GM11168 (cell line): ENCODE results near the gene APPBP2.
"Not testable (repeated sequence)": the region's sequence is repeated elsewhere in the genome, so short reads cannot be mapped to it uniquely, and the experiment has no call there.

Experiments
- in situ Hi-C: fragments of 300-500 bp; cut with MboI; formaldehyde crosslinking; loops from one replicate; pipeline ENCODE4 v1.12.0; 2022; ENCODE audit warnings: low sequenced_read_pairs; ENCODE audit not compliant: unreplicated experiment

Gene APPBP2

DNA sequence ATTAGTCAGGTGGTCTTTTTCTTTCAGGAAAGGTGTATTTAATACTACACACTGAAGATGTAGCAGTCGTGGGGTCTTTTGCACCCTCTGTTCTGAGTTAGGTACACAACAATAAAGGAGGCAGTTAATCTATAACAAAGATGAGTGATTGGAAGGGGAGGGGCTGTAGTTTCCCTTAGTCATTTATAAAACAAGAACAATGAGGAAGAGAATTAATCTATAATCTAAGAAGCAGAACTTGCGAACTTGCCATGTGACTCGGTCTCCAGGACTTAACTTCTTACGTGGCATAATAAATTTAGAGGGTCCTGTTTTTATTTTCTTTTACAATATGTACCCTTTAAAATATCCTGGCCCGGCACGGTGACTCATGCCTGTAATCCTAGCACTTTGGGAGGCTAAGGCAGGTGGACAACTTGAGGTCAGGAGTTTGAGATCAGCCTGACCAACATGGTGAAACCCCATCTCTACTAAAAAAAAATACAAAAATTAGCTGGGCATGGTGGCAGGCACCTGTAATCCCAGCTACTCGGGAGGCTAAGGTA lies 8.6 kb upstream of the APPBP2 start:
- in situ Hi-C loops: no loop called here

DNA sequence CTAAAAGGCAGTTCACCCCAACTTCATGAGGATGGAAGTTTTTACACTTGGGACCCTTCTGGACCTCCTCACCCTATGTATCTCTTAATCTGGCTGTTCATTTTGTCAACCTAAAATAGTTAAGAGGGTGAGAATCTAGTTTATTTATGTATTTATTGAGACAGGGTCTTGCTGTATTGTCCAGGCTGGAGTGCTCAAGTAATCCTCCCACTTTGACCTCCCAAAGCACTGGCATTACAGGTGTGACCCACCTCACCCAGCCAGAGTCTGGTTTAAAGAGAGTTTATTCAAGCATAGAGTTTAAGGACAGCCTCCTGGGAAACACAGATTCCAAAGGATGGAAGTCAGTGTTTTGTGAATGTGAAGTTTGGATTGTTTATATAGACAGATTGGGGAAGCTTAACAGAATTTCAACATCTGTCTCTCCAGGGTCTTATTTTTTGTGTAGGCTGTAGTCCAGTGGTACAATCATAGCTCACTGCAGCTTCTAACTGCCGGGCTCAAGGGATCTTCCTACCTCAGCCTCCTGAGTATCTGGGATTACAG lies 8.0 kb upstream of the APPBP2 start:
- in situ Hi-C loops: no loop called here

DNA sequence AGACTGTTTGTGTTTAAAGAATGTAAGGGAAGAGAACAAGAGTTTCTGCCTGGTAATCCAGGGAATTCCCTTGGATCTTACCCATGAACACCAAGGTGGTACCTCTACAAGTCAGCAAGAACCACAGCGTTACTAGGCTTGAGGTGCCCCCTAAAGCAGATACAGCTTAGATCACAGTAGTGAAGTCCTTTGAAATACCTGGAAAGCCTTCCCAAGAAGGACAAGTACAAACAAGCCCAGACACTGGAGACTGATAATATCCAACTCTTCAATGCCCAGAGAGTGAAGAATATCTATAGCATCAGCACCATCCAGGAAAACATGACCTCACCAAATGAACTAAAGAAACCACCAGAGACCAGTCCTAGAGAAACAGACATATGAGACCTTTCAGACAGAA lies 3.8 kb upstream of the APPBP2 start:
- in situ Hi-C loops: no loop called here

DNA sequence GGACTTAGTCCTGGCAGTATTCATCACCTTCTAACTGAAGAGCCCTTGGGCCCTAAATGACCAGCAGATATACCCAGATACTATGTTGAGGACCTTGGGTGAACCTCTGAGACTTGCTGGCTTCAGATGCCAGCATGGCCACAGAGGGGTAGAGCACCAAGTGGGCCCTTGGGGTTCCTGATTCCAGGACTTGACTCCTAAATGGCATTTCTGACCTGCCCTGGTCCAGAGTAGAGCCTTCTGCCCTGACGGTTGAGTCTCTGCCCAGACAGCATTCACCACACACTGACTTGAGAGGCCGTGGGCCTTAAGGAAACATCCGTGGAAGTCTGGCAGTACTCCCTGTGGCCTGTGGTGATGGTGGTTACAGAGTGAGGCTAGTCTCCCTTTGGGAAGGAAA lies 2.8 kb upstream of the APPBP2 start:
- in situ Hi-C loops: no loop called here

DNA sequence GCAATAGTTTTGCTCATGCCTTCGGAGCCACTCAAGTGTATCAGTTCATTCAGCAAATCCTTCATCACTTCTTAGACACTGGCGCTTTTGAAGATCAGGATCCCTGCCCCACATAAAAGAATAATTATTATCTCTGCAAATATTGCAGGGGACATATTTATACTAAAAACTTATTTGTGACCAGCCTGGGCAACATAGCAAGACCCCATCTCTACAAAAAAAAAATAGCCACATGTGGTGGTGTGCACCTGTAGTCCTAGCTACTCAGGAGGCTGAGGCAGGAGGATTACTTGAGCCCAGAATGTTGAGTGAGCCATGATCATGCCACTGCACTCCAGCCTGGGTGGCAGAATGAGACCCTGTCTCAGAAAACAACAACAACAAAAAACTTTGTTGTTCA lies 1.7 kb upstream of the APPBP2 start:
- in situ Hi-C loops: no loop called here

DNA sequence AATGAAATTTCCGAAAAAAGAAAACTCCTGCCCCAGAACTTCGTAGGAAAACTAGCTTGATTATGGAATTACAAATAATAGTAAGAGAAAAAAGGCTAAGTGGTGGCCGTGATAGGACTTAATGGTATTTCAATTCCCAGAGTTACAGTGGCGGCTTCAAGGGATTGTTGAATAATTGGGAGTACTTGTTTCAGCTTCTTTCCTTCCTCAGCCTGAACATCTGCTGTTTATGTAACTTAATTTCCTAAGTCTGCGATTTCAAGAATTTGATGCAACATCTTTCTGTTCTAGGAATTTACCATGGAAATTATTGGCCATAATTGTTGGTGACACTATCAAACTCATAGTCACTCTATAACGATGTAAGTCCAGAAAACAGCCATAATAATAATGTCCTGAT lies 684 bp upstream of the APPBP2 start:
- in situ Hi-C loops: no loop called here

DNA sequence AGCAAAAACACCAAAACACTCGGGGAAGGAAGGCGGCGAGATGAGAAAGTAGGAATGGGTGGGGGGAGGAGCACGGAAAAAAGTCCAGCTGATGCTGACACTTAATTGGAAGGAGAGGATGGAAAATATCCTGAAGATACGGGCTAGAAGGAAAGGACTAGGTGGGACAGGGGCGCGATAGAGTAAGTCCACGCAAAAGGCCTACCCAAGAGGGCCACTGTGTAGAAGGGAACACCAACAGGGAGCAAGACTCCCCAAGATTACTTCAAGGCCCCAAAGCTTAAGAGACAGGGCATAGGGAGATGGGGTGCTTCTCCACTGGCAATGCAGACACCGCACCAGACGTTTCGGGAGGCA lies 736 bp downstream of the APPBP2 start:
- in situ Hi-C loops: no loop called here

DNA sequence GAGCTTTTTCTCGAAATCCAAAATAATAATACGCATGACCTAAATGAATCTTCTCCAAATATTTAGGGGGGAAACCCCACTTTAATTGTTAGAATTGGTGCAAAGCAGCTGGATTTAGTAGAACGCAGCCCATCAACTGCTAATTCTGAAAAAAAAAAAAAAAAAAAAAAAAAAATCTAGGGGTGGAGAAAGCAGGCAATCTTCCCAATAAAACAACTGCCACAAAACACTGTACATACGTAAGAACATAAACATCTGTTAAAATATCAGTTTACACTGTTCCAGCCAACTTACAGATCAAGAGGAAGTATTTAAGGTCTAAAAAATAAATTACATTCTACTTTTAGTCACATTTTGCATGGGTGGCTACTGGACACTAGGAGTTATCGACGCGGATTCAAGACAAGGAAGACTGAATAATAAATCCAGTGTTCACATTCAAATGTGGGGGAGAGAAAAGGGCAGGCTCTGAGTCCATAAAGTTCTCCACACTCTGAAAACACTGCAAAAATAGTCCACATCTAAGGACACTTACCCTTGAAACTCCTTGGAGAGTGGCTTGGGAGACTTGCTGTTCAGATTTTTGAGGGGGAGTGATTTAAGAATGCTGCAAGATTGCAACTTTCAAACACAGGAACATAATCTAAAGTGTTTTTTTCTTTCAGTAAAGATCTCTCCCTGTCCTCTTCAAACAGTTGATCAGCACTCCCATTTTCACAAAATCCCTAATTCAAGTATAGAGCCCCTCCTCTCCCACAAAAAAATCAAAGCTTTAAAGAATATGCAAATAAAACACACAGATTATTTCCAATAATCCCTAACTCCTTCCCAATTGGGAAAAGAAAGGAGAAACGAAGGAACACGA lies 1.3 kb downstream of the APPBP2 start:
- in situ Hi-C loops: no loop called here

DNA sequence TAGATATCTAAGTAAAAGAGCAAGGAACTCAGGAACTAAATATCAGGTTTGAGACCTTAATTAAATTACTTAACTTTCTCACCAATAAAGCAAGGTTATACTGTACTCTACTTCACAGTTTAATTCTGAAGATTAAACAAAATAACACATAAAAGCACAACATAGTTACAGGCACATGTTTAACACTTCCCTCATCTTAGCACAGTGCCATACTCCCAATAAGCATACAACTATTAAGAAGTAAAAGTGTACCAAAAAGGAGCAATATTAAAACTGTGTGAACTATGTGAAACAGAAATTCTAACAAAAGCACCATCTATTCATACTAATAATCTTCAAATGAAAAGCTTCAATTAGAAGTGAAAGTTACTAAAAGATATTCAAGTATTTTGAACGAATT lies 2.2 kb downstream of the APPBP2 start:
- in situ Hi-C loops: no loop called here

DNA sequence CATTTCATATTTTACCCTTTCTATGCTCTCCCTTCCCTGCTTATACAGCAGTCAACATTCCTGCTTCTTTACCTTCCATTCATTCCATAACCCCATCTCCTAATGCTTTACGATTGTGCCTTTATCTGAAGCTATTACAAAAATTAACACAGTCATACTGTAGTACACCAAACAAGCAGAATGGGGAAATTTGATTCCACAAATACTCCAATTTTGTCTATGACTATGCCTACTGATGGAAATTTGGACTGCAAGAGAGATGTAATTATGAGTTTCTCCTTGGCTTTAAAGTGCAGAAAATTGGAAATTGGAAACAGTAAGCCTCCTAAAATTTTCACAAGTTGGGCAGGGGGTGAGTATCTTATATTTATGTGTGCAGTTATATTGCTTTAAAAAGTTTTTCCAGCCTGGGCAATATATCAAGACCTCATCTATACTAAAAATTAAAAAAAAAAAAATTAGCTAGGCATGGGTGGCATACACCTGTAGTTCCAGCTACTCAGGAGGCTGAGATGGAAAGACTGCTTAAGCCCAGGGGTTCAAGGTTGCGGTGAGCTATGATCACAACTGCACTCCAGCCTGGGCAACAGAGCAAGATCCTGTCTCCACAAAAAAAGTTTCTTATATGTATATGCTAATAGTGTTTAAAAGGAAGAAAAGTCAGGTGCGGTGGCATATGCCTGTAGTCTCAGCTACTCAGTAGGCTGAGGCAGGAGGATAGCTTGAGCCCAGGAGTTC lies 3.0 kb downstream of the APPBP2 start:
- in situ Hi-C loops: no loop called here

DNA sequence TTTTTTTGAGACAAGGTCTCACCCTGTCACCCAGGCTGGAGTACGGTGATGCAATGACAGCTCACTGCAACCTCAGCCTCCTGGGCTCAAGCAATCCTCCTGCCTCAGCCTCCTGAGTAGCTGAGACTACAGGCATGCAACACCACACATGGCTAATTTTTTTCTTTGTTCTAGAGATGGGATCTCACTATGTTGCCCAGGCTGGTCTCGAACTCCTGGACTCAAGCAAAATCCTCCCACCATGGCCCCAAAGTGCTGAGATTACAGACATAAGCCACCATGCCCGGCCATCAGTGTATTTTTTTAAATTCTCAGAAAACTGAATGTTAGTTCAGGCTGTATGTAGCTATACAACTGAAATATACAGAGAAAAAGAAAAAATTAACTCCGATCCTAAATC lies 6.2 kb downstream of the APPBP2 start:
- in situ Hi-C loops: no loop called here

DNA sequence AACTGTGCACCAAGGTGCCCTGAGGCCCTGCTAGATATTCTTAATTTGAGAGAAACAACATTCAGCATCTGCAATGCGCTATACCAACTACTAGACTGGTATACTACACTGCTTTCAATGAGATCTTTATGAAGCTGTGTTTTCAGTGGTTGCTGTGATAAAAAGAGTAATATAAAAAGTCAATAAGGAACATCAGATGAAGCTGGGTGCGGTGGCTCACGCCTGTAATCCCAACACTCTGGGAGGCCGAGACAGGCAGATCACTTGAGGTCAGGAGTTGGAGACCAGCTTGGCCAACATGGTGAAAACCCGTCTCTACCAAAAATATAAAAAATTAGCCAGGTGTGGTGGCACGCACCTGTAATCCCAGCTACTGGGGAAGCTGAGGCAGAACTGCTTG lies 10.4 kb downstream of the APPBP2 start:
- in situ Hi-C loops: not testable (repeated sequence)

DNA sequence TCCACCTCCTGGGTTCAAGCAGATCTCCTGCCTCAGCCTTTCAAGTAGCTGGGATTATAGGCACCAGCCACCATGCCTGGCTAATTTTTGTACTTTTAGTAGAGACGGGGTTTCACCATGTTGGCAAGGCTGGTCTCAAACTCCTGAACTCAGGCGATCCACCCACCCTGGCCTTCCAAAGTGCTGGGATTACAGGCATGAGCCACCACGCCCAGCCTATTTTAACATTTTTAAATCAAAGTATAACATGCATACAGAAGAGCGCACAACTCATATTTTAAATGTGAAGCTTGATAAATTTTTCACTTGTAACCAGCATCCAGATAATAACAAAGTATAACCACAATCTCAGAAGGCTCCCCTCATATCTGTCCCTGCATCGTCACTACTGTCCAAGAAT lies 10.8 kb downstream of the APPBP2 start:
- in situ Hi-C loops: not testable (repeated sequence)

DNA sequence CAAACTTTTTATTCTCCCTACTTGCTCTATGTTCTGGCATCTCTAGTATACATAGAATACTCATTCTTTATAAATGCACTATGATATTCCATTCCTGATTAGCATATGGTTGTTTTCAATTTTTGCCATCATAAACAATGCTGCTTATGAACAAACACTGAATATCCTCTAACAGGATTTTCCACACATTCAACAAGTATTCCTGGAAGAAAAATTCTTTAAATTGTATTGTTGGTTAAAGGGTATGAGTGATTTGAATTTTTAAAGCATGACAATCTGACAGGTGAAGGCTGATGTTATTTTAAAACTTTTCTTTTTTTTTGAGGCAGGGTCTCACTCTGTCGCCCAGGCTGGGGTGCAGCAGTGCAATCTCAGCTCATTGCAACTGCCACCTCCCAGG lies 11.5 kb downstream of the APPBP2 start:
- in situ Hi-C loops: no loop called here

DNA sequence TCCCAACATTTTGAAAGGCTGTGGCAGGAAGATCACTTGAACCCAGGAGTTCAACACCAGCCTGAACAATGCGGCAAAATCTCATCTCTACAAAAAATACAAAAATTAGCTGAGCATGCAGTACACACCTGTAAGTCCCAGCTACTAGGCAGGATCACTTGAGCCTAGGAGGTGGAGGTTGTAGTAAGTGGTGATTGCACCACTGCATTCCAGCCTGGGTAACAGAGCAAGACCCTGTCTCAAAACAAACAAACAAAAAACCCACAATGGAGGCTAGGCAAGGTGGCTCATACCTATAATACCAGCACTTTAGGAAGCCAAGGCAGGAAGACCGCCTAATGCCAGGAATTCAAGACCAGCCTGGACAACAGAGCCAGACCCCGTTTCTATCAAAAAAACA lies 12.0 kb downstream of the APPBP2 start:
- in situ Hi-C loops: no loop called here

DNA sequence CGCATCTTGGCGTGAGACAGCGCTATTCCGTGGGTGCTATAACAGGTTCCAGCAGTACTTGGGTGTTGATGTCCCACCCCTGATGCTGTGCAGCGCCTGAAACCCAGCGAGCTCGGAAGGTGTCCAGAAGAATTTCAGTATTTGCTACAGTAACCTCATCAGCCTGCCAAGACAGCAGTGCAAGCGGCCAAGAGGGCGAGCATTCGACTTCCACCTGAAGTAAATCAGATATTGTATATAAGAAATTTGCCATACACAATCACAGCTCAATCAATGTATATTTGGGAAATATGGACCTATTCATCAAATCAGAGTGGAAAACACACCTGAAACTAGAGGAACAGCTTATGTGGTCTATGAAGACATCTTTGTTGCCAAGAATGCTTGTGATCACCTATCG lies 13.0 kb downstream of the APPBP2 start:
- in situ Hi-C loops: no loop called here

DNA sequence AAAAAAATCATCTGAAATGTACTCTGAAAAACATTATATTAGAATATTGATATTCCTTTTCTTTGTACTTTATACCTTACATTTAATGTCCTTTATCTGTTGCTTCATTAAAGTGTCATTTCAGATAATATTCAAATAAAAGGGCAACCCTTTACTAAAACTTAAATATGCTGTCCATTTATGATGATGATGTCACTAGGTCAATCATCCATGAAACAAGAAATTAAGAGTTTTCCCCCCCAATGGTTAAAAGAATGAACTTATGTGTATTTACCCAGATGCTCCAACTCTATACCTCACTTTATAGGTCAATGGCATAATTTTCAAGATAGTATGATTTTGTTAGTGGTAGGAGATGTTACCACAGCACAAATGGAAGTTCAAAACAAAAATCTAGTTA lies 15.3 kb downstream of the APPBP2 start:
- in situ Hi-C loops: no loop called here

DNA sequence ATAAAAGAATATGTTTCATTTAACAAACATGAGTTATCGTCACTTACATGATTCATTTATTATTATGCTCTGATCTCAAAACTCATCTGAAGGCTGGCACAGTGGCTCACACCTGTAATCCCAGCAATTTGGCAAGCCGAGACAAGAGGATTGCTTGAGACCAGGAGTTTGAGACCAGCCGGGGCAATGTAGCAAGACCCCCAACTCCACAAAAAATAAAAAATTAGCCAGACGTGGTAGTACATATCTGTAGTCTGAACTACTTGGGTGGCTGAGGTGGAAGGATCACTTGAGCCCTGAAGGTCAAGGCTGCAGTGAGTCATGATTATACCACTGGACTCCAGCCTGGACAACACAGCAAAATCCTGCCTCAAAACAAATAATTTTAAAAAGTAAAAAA lies 16.0 kb downstream of the APPBP2 start:
- in situ Hi-C loops: no loop called here

DNA sequence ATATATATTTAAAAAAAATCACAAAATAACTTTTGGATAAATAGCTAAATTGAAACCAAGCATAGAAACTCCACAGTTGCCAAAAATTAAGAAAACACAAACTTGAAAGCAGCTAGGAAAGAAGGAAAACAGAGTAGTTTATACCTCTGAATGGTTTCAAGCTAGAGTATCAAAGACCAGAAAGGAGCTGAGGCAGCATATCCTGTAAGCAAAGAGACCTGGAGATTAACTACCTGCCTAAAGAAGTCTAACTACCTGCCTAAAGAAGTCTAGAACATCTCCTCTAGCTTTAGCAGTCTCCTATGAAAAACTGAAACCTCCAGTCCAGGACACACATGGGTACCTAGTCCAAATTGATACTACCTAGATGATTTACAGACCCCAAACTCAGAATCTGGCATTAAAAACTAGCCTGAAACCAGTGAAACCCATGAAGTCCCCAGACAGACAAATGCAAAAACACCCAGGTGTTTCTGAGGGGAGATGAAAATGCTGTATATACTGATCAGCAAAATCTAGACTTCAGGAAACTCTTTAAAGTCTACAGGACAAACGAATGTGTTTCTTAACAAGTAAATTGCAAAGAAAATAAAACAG lies 17.6 kb downstream of the APPBP2 start:
- in situ Hi-C loops: no loop called here

DNA sequence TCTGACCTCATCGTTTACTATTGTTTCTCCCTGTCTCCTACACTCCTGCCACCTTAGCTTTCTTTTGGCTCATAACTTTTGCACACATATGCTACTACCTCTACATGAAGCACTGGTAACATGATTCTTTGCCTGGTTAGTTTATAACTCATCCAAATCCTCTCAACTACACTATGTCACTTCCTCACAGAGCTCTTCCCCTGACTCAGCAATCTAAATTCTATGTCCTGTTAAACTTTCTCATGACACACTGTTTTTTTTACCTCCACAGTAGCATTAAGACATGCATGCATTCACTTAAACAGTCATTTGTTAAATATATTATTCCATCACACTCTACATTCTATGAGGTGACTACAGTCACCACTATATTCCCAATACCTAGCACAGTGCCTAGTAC lies 19.7 kb downstream of the APPBP2 start:
- in situ Hi-C loops: no loop called here

DNA sequence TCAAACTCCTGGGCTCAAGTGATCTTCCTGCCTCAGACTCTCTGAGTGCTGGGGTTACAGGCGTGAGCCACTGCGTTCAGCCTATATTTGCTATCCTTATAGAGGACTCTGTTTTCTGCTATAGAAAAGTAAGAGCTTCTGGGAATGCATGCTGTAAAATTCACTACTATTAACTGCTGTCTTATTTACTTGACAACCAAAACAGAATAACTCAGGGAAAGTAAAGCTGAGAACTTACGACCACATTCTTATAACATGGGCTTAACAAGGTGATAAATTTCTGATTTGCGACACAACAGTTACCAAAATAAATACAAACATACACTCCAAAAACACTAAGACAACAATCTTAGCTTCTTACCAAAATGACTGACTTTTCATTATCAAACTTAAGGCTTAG lies 23.9 kb downstream of the APPBP2 start:
- in situ Hi-C loops: no loop called here
